ENCODE data around the gene MRS2. TPM values are rescaled to one million over a fixed set of nuclear protein-coding genes. Genes with fewer than 3 reads are reported as not detected.

MRS2 gene
- total RNA-seq, 4 donors from 2014 or later, result 23.0 to 41.6 (median 30.6) TPM

- no peak overlapping the region for H3K4me3 ChIP-seq
- no peaks in the 10 kb centered on the region for H3K9me3 ChIP-seq
- H3K27me3 ChIP-seq, result no peaks in the 10 kb centered on the region
- no peak for ATAC-seq
- no peaks in the 10 kb centered on the region for H3K4me1 ChIP-seq
- peaks cover 0 to 22% of the 10 kb centered on the region in 2 donors for H3K36me3 ChIP-seq
- no peak overlapping the region for H3K27ac ChIP-seq
- no peak for TF ChIP-seq POLR2AphosphoS5 (IDR thresholded peaks at IDR 0.05)
- TF ChIP-seq EP300 (IDR thresholded peaks at IDR 0.05), result no peak
- TF ChIP-seq, protein P1, sequence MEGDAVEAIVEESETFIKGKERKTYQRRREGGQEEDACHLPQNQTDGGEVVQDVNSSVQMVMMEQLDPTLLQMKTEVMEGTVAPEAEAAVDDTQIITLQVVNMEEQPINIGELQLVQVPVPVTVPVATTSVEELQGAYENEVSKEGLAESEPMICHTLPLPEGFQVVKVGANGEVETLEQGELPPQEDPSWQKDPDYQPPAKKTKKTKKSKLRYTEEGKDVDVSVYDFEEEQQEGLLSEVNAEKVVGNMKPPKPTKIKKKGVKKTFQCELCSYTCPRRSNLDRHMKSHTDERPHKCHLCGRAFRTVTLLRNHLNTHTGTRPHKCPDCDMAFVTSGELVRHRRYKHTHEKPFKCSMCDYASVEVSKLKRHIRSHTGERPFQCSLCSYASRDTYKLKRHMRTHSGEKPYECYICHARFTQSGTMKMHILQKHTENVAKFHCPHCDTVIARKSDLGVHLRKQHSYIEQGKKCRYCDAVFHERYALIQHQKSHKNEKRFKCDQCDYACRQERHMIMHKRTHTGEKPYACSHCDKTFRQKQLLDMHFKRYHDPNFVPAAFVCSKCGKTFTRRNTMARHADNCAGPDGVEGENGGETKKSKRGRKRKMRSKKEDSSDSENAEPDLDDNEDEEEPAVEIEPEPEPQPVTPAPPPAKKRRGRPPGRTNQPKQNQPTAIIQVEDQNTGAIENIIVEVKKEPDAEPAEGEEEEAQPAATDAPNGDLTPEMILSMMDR (IDR thresholded peaks at IDR 0.05), result no peak
- no peak for TF ChIP-seq POLR2A (IDR thresholded peaks at IDR 0.05)
- 84 to 90% methylated on average over 4 of the region's 4 CpGs for WGBS, 2 donors (ENCODE audit: low coverage in 1 of 2)
Observed at GRCh38 chr6:24444588-24444987, 41.9 kb downstream of the MRS2 start.

GRCh38 chr6:24445704-24446103 is 43.0 kb downstream of the MRS2 start:
- H3K27me3 ChIP-seq, result no peaks in the 10 kb centered on the region

DNA sequence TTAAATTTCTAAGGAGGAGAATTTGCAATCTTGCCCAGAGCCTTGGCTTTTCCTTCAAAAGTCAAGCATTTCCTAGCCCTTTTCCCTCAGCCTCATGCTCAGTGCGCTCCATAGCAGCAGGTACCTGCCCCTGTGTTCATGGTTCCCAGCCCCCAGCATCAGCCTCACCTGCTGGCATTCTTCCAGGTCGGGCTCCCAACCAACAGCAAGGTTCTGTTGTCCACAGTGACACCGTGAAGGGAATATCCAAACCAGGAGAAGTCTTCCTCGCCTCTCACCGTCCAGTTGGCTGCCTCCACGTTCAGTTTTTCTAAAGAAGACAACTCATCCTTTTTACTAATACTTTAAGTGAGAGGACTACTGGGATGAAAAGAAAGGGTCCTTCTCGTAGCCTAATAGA is 43.9 kb downstream of the MRS2 start:
- 72 to 91% methylated on average over 6 of the region's 7 CpGs for WGBS, 2 donors (ENCODE audit: low coverage in 1 of 2)
- TF ChIP-seq, protein P1 (IDR thresholded peaks at IDR 0.05), result no peak
- TF ChIP-seq EP300 (IDR thresholded peaks at IDR 0.05) (no peak), POLR2A (IDR thresholded peaks at IDR 0.05) (no peak), POLR2AphosphoS5 (IDR thresholded peaks at IDR 0.05) (no peak)
- Histone ChIP-seq H3K36me3 (peaks cover 0 to 22% of the 10 kb centered on the region in 2 donors), H3K9me3 (no peaks in the 10 kb centered on the region), H3K27me3 (no peaks in the 10 kb centered on the region), H3K4me1 (no peaks in the 10 kb centered on the region), H3K4me3 (no peak overlapping the region), H3K27ac (no peak overlapping the region)
- ATAC-seq, result no peak

More at GRCh38 chr6:24445704-24446103, 43.0 kb downstream of the MRS2 start:
- no peak overlapping the region for H3K4me3 ChIP-seq
- WGBS, 2 donors (ENCODE audit: low coverage in 1 of 2), result 100% methylated on average over 1 of the region's 4 CpGs; no CpG with 5 or more reads in 1 of the 2 donors
- no peaks in the 10 kb centered on the region for H3K9me3 ChIP-seq
- H3K4me1 ChIP-seq, result no peaks in the 10 kb centered on the region
- no peak for TF ChIP-seq EP300 (IDR thresholded peaks at IDR 0.05)
- no peak for TF ChIP-seq POLR2AphosphoS5 (IDR thresholded peaks at IDR 0.05)
- no peak for TF ChIP-seq POLR2A (IDR thresholded peaks at IDR 0.05)
- TF ChIP-seq, protein P1 (IDR thresholded peaks at IDR 0.05), result no peak
- H3K36me3 ChIP-seq, result peaks cover 0 to 22% of the 10 kb centered on the region in 2 donors
- H3K27ac ChIP-seq, result no peak overlapping the region
- no peak for ATAC-seq

DNA sequence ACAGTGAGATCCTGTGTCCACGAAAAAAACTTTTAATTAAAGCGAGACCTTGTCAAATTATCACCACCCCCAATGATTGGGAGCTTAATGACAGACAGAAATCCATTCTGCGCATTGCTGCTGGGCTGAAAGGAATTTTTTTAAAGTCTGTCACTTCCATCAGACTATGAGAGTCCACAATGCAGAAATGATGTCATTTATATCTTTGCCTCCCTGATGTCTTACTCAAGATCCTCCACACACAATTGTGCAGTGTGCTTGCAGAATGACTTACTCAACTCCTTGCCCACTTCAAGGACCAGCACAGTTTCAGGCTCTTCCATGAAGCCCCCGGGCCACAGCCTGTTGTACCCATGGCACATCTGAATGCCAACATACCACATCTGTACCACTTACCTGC is 45.7 kb downstream of the MRS2 start:
- whole genome bisulfite sequencing, 2 donors (ENCODE audit: low coverage in 1 of 2), result 62 to 71% methylated on average over 1 to 4 of the region's 4 CpGs
- Histone ChIP-seq H3K27me3 (no peaks in the 10 kb centered on the region), H3K27ac (no peak overlapping the region), H3K4me3 (no peak overlapping the region), H3K9me3 (no peaks in the 10 kb centered on the region), H3K4me1 (no peaks in the 10 kb centered on the region), H3K36me3 (peaks cover 0 to 22% of the 10 kb centered on the region in 2 donors)
- ATAC-seq, result no peak
- no peak for TF ChIP-seq POLR2A (IDR thresholded peaks at IDR 0.05)
- no peak for TF ChIP-seq EP300 (IDR thresholded peaks at IDR 0.05)
- TF ChIP-seq, protein P1 (IDR thresholded peaks at IDR 0.05), result no peak
- TF ChIP-seq POLR2AphosphoS5 (IDR thresholded peaks at IDR 0.05), result no peak

GRCh38 chr6:24448828-24449525 is 46.2 kb downstream of the MRS2 start:
- TF ChIP-seq, protein P1 (IDR thresholded peaks at IDR 0.05), result no peak
- TF ChIP-seq EP300 (IDR thresholded peaks at IDR 0.05) (no peak), POLR2A (IDR thresholded peaks at IDR 0.05) (no peak), POLR2AphosphoS5 (IDR thresholded peaks at IDR 0.05) (no peak)
- no peak for ATAC-seq
- H3K4me3 ChIP-seq, result no peak overlapping the region
- H3K27ac ChIP-seq, result no peak overlapping the region
- peaks cover 0 to 22% of the 10 kb centered on the region in 2 donors for H3K36me3 ChIP-seq
- no peaks in the 10 kb centered on the region for H3K4me1 ChIP-seq
- no peaks in the 10 kb centered on the region for H3K9me3 ChIP-seq
- no peaks in the 10 kb centered on the region for H3K27me3 ChIP-seq
- 62 to 79% methylated on average over 5 of the region's 9 CpGs for WGBS, 2 donors (ENCODE audit: low coverage in 1 of 2)
